ENCODE measurements around the gene PITPNB.

DNA sequence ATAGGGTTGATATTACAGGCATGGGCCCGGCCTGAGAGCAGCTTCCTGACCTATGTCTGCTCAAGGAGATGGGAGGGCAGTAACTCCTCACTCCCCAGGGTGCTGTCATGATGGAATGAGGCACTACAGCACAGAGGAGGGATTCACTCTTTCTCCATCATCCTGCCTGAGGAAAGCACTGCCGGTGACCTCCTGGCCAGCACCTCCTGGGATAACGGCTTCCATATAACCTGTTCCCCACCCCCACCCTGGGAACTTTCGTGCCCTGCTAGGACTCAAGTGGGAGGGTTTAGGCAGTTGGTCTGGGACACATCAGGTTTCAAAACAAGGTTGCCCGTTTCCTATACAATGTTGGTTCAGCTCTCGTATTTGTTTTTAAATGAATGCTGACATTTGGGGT lies 74.8 kb downstream of the PITPNB start:
- TF ChIP-seq, protein P1, sequence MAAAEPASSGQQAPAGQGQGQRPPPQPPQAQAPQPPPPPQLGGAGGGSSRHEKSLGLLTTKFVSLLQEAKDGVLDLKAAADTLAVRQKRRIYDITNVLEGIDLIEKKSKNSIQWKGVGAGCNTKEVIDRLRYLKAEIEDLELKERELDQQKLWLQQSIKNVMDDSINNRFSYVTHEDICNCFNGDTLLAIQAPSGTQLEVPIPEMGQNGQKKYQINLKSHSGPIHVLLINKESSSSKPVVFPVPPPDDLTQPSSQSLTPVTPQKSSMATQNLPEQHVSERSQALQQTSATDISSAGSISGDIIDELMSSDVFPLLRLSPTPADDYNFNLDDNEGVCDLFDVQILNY (CRISPR knock-in tag; IDR thresholded peaks at IDR 0.05) = no peak
- TF ChIP-seq ESRRA (CRISPR knock-in tag; IDR thresholded peaks at IDR 0.05; ENCODE audit: borderline replicate concordance) (no peak), ZBTB21 (CRISPR knock-in tag; IDR thresholded peaks at IDR 0.05; ENCODE audit: borderline replicate concordance) (no peak), SP1 (CRISPR knock-in tag; conservative IDR thresholded peaks at IDR 0.05) (no peak), TEAD1 (CRISPR knock-in tag; IDR thresholded peaks at IDR 0.05) (no peak), ZNF121 (CRISPR knock-in tag; IDR thresholded peaks at IDR 0.05) (no peak), ATF1 (CRISPR knock-in tag; IDR thresholded peaks at IDR 0.05) (no peak), CREM (CRISPR knock-in tag; IDR thresholded peaks at IDR 0.05) (no peak), JUN (CRISPR knock-in tag; IDR thresholded peaks at IDR 0.05) (no peak), SMAD3 (CRISPR knock-in tag; IDR thresholded peaks at IDR 0.05; ENCODE audit: borderline replicate concordance) (no peak), EMX1 (CRISPR knock-in tag; IDR thresholded peaks at IDR 0.05) (no peak)
- TF ChIP-seq, protein P2, sequence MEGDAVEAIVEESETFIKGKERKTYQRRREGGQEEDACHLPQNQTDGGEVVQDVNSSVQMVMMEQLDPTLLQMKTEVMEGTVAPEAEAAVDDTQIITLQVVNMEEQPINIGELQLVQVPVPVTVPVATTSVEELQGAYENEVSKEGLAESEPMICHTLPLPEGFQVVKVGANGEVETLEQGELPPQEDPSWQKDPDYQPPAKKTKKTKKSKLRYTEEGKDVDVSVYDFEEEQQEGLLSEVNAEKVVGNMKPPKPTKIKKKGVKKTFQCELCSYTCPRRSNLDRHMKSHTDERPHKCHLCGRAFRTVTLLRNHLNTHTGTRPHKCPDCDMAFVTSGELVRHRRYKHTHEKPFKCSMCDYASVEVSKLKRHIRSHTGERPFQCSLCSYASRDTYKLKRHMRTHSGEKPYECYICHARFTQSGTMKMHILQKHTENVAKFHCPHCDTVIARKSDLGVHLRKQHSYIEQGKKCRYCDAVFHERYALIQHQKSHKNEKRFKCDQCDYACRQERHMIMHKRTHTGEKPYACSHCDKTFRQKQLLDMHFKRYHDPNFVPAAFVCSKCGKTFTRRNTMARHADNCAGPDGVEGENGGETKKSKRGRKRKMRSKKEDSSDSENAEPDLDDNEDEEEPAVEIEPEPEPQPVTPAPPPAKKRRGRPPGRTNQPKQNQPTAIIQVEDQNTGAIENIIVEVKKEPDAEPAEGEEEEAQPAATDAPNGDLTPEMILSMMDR (IDR thresholded peaks at IDR 0.05) = no peak
- TF ChIP-seq, protein P3, sequence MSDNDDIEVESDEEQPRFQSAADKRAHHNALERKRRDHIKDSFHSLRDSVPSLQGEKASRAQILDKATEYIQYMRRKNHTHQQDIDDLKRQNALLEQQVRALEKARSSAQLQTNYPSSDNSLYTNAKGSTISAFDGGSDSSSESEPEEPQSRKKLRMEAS (CRISPR knock-in tag; IDR thresholded peaks at IDR 0.05) = no peak

Data from WTC11 (cell line).